Thyroid gland (tissue), 4 donors: Measurements from ENCODE around the gene MYOF. TPM values are rescaled to one million over a fixed set of nuclear protein-coding genes. Genes with fewer than 3 reads are reported as not detected.

Experiments used
- DNase-seq, 2 donors: peaks; one replicate each; pipeline ENCODE4 v3.0.0-alpha.2; 2019
- H3K27ac ChIP-seq, 3 donors: fragments of 200-600 bp; sonication (generic); 1 replicate in 2 of 3; 2 replicates in 1 of 3; pipeline ENCODE4 v1.5.1; 2016 to 2019; ENCODE audit warnings: mild to moderate bottlenecking in 1 of 3, moderate library complexity in 1 of 3
- H3K27me3 ChIP-seq: fragments of 200-600 bp; sonication (generic); one replicate; pipeline ENCODE4 v1.5.1; 2019
- H3K36me3 ChIP-seq, 2 donors: fragments of 200-600 bp; sonication (generic); one replicate each; pipeline ENCODE4 v1.5.1; 2016 to 2019
- H3K4me1 ChIP-seq, 2 donors: fragments of 200-600 bp; sonication (generic); one replicate each; pipeline ENCODE4 v1.5.1; 2017 to 2019
- H3K4me3 ChIP-seq, 3 donors: fragments of 200-600 bp; sonication (generic); replicated peaks in 1 of 3; 1 replicate in 2 of 3; 2 replicates in 1 of 3; pipeline ENCODE4 v1.5.1; 2016; ENCODE audit warnings: mild to moderate bottlenecking in 1 of 3
- H3K9me3 ChIP-seq: fragments of 200-600 bp; sonication (generic); one replicate; pipeline ENCODE4 v1.5.1; 2017
- POLR2A ChIP-seq, 2 donors: fragments of 450-650 bp; IDR thresholded peaks; one replicate each; pipeline ENCODE4 v1.6.1; 2017; ENCODE audit warnings: antibody characterized with exemption in 2 of 2, mild to moderate bottlenecking in 2 of 2, moderate library complexity in 1 of 2
- WGBS, 2 donors: methylation state at CpG; one replicate each; pipeline ENCODE4 v1.1.5; 2017; 5-methylcytosine and 5-hydroxymethylcytosine counted together
- intact Hi-C: fragments of 100-400 bp; cut with DNase I; formaldehyde crosslinking; loops from one replicate; pipeline ENCODE4 v1.15.1; 2023
- total RNA-seq, 4 donors: library from RNA; depleted of rRNA; stranded (reverse); fragments of >200 nt; gene quantifications; one replicate each; pipeline ENCODE4 v1.2.3, GENCODE V29; 2016
- TF ChIP-seq, protein P1 (sequence below), 6 experiments: fragments of 200-600 bp in 3 of 6; fragments of 450-650 bp in 3 of 6; sonication (generic) in 3 of 6; IDR thresholded peaks; one replicate each; pipeline ENCODE4 v1.5.1; 2016 to 2019; ENCODE audit warnings: antibody characterized with exemption in 6 of 6, mild to moderate bottlenecking in 2 of 6, inconsistent platforms in 1 of 6, moderate library complexity in 1 of 6

MYOF gene, protein sequence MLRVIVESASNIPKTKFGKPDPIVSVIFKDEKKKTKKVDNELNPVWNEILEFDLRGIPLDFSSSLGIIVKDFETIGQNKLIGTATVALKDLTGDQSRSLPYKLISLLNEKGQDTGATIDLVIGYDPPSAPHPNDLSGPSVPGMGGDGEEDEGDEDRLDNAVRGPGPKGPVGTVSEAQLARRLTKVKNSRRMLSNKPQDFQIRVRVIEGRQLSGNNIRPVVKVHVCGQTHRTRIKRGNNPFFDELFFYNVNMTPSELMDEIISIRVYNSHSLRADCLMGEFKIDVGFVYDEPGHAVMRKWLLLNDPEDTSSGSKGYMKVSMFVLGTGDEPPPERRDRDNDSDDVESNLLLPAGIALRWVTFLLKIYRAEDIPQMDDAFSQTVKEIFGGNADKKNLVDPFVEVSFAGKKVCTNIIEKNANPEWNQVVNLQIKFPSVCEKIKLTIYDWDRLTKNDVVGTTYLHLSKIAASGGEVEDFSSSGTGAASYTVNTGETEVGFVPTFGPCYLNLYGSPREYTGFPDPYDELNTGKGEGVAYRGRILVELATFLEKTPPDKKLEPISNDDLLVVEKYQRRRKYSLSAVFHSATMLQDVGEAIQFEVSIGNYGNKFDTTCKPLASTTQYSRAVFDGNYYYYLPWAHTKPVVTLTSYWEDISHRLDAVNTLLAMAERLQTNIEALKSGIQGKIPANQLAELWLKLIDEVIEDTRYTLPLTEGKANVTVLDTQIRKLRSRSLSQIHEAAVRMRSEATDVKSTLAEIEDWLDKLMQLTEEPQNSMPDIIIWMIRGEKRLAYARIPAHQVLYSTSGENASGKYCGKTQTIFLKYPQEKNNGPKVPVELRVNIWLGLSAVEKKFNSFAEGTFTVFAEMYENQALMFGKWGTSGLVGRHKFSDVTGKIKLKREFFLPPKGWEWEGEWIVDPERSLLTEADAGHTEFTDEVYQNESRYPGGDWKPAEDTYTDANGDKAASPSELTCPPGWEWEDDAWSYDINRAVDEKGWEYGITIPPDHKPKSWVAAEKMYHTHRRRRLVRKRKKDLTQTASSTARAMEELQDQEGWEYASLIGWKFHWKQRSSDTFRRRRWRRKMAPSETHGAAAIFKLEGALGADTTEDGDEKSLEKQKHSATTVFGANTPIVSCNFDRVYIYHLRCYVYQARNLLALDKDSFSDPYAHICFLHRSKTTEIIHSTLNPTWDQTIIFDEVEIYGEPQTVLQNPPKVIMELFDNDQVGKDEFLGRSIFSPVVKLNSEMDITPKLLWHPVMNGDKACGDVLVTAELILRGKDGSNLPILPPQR (N-terminal part only)
- 100 to 1,000 TPM in 2 of 4 donors, 10 to 100 TPM in 2; 72.3 to 210 (median 118) TPM for total RNA-seq

- no peaks in the 10 kb centered on the region for H3K36me3 ChIP-seq
- peak; percentile 75 to 77 for DNase-seq
- intact Hi-C loops = no loop called here
- H3K27me3 ChIP-seq = no peaks in the 10 kb centered on the region
- WGBS, 2 donors = 0 to 1% methylated on average over 27 of the region's 27 CpGs
- H3K9me3 ChIP-seq = no peaks in the 10 kb centered on the region
- H3K27ac ChIP-seq = peak within 1 kb of the TSS; percentile 95 to 97 (median 96)
- H3K4me3 ChIP-seq = peak within 1 kb of the TSS; percentile 2 to 62 (median 41)
- H3K4me1 ChIP-seq = peaks cover 13 to 19% of the 10 kb centered on the region in 2 donors
- TF ChIP-seq, protein P1, sequence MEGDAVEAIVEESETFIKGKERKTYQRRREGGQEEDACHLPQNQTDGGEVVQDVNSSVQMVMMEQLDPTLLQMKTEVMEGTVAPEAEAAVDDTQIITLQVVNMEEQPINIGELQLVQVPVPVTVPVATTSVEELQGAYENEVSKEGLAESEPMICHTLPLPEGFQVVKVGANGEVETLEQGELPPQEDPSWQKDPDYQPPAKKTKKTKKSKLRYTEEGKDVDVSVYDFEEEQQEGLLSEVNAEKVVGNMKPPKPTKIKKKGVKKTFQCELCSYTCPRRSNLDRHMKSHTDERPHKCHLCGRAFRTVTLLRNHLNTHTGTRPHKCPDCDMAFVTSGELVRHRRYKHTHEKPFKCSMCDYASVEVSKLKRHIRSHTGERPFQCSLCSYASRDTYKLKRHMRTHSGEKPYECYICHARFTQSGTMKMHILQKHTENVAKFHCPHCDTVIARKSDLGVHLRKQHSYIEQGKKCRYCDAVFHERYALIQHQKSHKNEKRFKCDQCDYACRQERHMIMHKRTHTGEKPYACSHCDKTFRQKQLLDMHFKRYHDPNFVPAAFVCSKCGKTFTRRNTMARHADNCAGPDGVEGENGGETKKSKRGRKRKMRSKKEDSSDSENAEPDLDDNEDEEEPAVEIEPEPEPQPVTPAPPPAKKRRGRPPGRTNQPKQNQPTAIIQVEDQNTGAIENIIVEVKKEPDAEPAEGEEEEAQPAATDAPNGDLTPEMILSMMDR (IDR thresholded peaks at IDR 0.05) = peak in 5 of 6 experiments; percentile 42 to 82 (median 70)
- TF ChIP-seq POLR2A (IDR thresholded peaks at IDR 0.05) = peak; percentile 43 to 81
These were observed at the start of gene MYOF for GRCh38 chr10:93482145-93482834. Gene MYOF (minus strand): TSS chr10:93482334. CDS start chr10:93482194, 140 bp downstream.

- Histone ChIP-seq H3K27me3 (no peaks in the 10 kb centered on the region), H3K4me1 (no peaks in the 10 kb centered on the region), H3K9me3 (no peaks in the 10 kb centered on the region), H3K27ac (no peak overlapping the region), H3K36me3 (no peaks in the 10 kb centered on the region), H3K4me3 (no peak overlapping the region)
- DNase-seq = no peak
- no peak for TF ChIP-seq POLR2A (IDR thresholded peaks at IDR 0.05)
- TF ChIP-seq, protein P1 (IDR thresholded peaks at IDR 0.05) = no peak
- intact Hi-C loops = no loop called here
- WGBS, 2 donors = 98 to 100% methylated on average over 2 to 4 of the region's 4 CpGs
These were observed 36.4 kb upstream of the MYOF start for GRCh38 chr10:93518531-93518930.

- no peaks in the 10 kb centered on the region for H3K9me3 ChIP-seq
- DNase-seq = no peak
- no peak overlapping the region for H3K4me3 ChIP-seq
- no peaks in the 10 kb centered on the region for H3K36me3 ChIP-seq
- no peaks in the 10 kb centered on the region for H3K27me3 ChIP-seq
- intact Hi-C loops = no loop called here
- WGBS, 2 donors = 86 to 96% methylated on average over 1 of the region's 1 CpG
- TF ChIP-seq, protein P1 (IDR thresholded peaks at IDR 0.05) = no peak
- no peak for TF ChIP-seq POLR2A (IDR thresholded peaks at IDR 0.05)
- no peaks in the 10 kb centered on the region for H3K4me1 ChIP-seq
- H3K27ac ChIP-seq = no peak overlapping the region
These were observed 33.9 kb upstream of the MYOF start for GRCh38 chr10:93516006-93516380.

DNA sequence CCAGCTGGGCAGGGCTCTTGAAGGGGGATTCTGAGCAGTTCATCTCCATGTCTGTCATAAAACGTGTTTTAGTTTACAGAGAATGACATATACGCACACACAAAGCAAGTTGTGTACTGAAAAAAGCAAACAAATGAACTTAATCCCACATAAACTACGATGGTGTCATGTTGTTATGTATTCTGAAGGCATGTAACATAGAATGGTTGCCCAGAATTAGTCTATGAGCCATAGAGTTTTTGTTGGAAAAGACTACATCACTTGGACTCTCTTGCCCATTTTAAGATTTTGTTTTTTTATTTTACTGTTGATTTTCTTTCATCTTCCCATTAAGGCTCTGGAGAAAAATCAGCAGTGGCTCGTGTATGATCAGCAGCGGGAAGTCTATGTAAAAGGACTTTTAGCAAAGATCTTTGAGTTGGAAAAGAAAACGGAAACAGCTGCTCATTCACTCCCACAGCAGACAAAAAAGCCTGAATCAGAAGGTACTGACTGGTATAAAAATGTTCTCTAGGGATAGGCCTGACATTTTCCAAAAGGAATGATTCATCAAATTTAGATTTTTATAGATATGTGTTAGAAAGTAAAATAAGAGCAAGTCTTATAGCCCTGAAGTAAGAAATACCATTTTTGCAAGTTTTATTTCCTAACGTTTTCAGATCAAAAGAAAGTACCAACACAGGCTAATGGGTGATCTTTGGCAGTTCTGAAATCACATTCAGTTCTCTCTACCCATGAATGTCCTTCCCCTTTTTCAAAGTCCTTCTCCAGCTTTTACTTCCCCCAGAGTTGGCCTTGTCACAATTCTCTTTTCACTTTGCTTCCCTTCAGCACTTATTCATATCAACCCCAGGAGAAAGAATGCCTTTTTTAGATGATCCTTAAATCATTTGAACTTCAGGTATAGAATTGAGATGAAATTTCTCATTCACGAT, 33.2 kb upstream of the MYOF start:
- 76 to 81% methylated on average over 8 of the region's 8 CpGs for WGBS, 2 donors
- no peaks in the 10 kb centered on the region for H3K9me3 ChIP-seq
- TF ChIP-seq, protein P1 (IDR thresholded peaks at IDR 0.05) = no peak
- TF ChIP-seq POLR2A (IDR thresholded peaks at IDR 0.05) = no peak
- H3K4me1 ChIP-seq = no peaks in the 10 kb centered on the region
- intact Hi-C loops = no loop called here
- DNase-seq = no peak
- H3K27ac ChIP-seq = no peak overlapping the region
- H3K27me3 ChIP-seq = no peaks in the 10 kb centered on the region
- no peak overlapping the region for H3K4me3 ChIP-seq
- no peaks in the 10 kb centered on the region for H3K36me3 ChIP-seq
